ENCODE measurements around the gene SPRED2.
"Not testable (repeated sequence)": the region's sequence is repeated elsewhere in the genome, so short reads cannot be mapped to it uniquely, and the experiment has no call there.

Gene SPRED2

GRCh38 chr2:65319674-65320041, 112.7 kb downstream of the SPRED2 start:
- peaks cover 39% of the 10 kb centered on the region for H3K4me1 ChIP-seq (ENCODE audit: control insufficient read depth, low read length)
- H3K36me3 ChIP-seq (ENCODE audit: control insufficient read depth, low read length), result peaks cover 18% of the 10 kb centered on the region
- H3K27ac ChIP-seq (ENCODE audit: low read depth, low read length), result no peak overlapping the region
- H3F3A ChIP-seq (ENCODE audit: control insufficient read depth, insufficient read depth), result peaks cover 5% of the 10 kb centered on the region; the same call in 1 of the 2 replicates
- TF ChIP-seq CTCF (IDR thresholded peaks at IDR 0.05; ENCODE audit: low read depth, low read length, poor library complexity, severe bottlenecking) (no peak), EZH2phosphoT487 (IDR thresholded peaks at IDR 0.05; ENCODE audit: borderline replicate concordance, low read length) (no peak)
- no peak overlapping the region for H3K4me3 ChIP-seq (ENCODE audit: low read length)
- H3K9me3 ChIP-seq (ENCODE audit: control insufficient read depth, insufficient read depth, low read length), result no peaks in the 10 kb centered on the region
- H3K9me2 ChIP-seq (replicated peaks; ENCODE audit: control insufficient read depth, low read length), result no peaks in the 10 kb centered on the region
- H3K4me2 ChIP-seq (ENCODE audit: low read length), result no peak overlapping the region
- no peaks in the 10 kb centered on the region for H3K79me2 ChIP-seq (ENCODE audit: control insufficient read depth, low read length)
- no peaks in the 10 kb centered on the region for H3K27me3 ChIP-seq (ENCODE audit: control insufficient read depth, low read length)
- H4K20me1 ChIP-seq (ENCODE audit: control insufficient read depth, insufficient read depth, low read depth, low read length), result no peaks in the 10 kb centered on the region

DNA sequence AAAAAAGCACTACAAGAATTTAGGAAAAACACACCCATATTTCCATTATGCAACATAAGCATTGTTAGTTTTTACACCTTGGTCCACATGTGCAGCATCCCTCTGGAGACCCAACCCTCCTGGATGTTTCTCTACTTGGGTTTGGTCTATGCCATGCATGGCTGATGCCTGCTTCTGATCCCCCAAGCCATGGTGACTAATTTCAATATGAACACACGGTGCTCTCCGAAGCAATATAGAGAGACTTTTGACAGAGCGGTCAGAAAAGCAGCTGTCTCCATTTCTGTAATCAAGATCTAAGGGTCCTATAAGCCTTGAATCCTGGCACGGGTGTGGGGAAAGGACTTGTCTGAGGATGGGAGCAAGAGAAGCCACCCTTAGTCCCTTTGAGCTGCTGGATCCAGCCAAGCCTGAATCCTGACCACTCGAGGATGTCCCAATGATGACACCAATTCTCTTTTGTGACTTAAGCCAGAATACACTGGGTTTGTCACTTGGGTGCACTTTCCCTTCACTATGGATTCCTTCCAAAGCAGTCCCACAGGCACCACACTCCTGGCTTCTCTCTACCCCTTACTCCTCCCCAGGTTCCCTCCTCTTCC, 113.2 kb downstream of the SPRED2 start:
- Histone ChIP-seq H3K36me3 (ENCODE audit: control insufficient read depth, low read length) (peaks cover 16% of the 10 kb centered on the region), H3K9me3 (ENCODE audit: control insufficient read depth, insufficient read depth, low read length) (no peaks in the 10 kb centered on the region), H3K4me1 (ENCODE audit: control insufficient read depth, low read length) (peaks cover 34% of the 10 kb centered on the region), H3K27ac (ENCODE audit: low read depth, low read length) (no peak overlapping the region), H3K9me2 (replicated peaks; ENCODE audit: control insufficient read depth, low read length) (no peaks in the 10 kb centered on the region), H4K20me1 (ENCODE audit: control insufficient read depth, insufficient read depth, low read depth, low read length) (no peaks in the 10 kb centered on the region), H3K4me2 (ENCODE audit: low read length) (no peak overlapping the region), H3K4me3 (ENCODE audit: low read length) (no peak overlapping the region), H3F3A (ENCODE audit: control insufficient read depth, insufficient read depth) (peaks cover 5% of the 10 kb centered on the region; the same call in 1 of the 2 replicates), H3K79me2 (ENCODE audit: control insufficient read depth, low read length) (no peaks in the 10 kb centered on the region), H3K27me3 (ENCODE audit: control insufficient read depth, low read length) (no peaks in the 10 kb centered on the region)
- TF ChIP-seq CTCF (IDR thresholded peaks at IDR 0.05; ENCODE audit: low read depth, low read length, poor library complexity, severe bottlenecking) (no peak), EZH2phosphoT487 (IDR thresholded peaks at IDR 0.05; ENCODE audit: borderline replicate concordance, low read length) (no peak)

DNA sequence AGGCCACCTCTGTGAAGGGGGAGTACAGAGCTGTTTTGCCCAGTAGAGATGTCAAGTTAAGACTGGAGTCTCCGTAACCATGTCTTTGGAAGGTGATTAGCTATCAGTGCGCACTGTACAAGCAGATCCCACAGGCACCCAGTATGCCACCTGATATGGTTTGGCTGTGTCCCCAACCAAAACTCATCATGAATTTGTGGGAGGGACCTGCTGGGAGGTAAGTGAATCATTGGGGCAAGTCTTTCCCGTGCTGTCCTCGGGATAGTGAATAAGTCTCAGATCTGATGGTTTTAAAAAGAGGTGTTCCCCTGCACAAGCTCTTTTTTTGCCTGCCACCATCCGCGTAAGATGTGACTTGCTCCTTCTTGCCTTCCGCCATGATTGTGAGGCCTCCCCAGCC, 114.6 kb downstream of the SPRED2 start:
- H3K9me2 ChIP-seq (replicated peaks; ENCODE audit: control insufficient read depth, low read length), result no peaks in the 10 kb centered on the region
- H3K9me3 ChIP-seq (ENCODE audit: control insufficient read depth, insufficient read depth, low read length), result no peaks in the 10 kb centered on the region
- H3K36me3 ChIP-seq (ENCODE audit: control insufficient read depth, low read length), result peaks cover 26% of the 10 kb centered on the region
- H3K27ac ChIP-seq (ENCODE audit: low read depth, low read length), result no peak overlapping the region
- peaks cover 5% of the 10 kb centered on the region; the same call in 1 of the 2 replicates for H3F3A ChIP-seq (ENCODE audit: control insufficient read depth, insufficient read depth)
- TF ChIP-seq EZH2phosphoT487 (IDR thresholded peaks at IDR 0.05; ENCODE audit: borderline replicate concordance, low read length) (no peak), CTCF (IDR thresholded peaks at IDR 0.05; ENCODE audit: low read depth, low read length, poor library complexity, severe bottlenecking) (no peak)
- peaks cover 22% of the 10 kb centered on the region for H3K4me1 ChIP-seq (ENCODE audit: control insufficient read depth, low read length)
- H3K4me2 ChIP-seq (ENCODE audit: low read length), result no peak overlapping the region
- H3K79me2 ChIP-seq (ENCODE audit: control insufficient read depth, low read length), result no peaks in the 10 kb centered on the region
- no peak overlapping the region for H3K4me3 ChIP-seq (ENCODE audit: low read length)
- no peaks in the 10 kb centered on the region for H4K20me1 ChIP-seq (ENCODE audit: control insufficient read depth, insufficient read depth, low read depth, low read length)
- no peaks in the 10 kb centered on the region for H3K27me3 ChIP-seq (ENCODE audit: control insufficient read depth, low read length)

- not testable (repeated sequence) for H4K20me1 ChIP-seq (ENCODE audit: control insufficient read depth, insufficient read depth, low read depth, low read length); H3F3A ChIP-seq (ENCODE audit: control insufficient read depth, insufficient read depth); H3K9me2 ChIP-seq (replicated peaks; ENCODE audit: control insufficient read depth, low read length); H3K27ac ChIP-seq (ENCODE audit: low read depth, low read length); H3K79me2 ChIP-seq (ENCODE audit: control insufficient read depth, low read length); H3K9me3 ChIP-seq (ENCODE audit: control insufficient read depth, insufficient read depth, low read length); H3K27me3 ChIP-seq (ENCODE audit: control insufficient read depth, low read length); H3K4me2 ChIP-seq (ENCODE audit: low read length); H3K4me3 ChIP-seq (ENCODE audit: low read length)
- peaks cover 31% of the 10 kb centered on the region for H3K36me3 ChIP-seq (ENCODE audit: control insufficient read depth, low read length)
- peaks cover 22% of the 10 kb centered on the region for H3K4me1 ChIP-seq (ENCODE audit: control insufficient read depth, low read length)
These were observed 115.0 kb downstream of the SPRED2 start for GRCh38 chr2:65317351-65317750.
